Islet precursor cell (in vitro differentiated cells): ENCODE data around the gene PPP1CB.
A peak's percentile ranks its signal among the peaks of the same experiment; 100 is the strongest.

Experiments
- DNase-seq: peaks from one replicate; pipeline ENCODE4 v3.0.0-alpha.2; 2018

PPP1CB gene

GRCh38 chr2:28745876-28746275, 5.8 kb upstream of the PPP1CB start:
- DNase-seq = no peak

GRCh38 chr2:28746429-28747111, 5.1 kb upstream of the PPP1CB start:
- DNase-seq = no peak

- DNase-seq = no peak
Measured at GRCh38 chr2:28747714-28748113, 3.9 kb upstream of the PPP1CB start.

- DNase-seq = no peak
Measured at GRCh38 chr2:28748176-28748575, 3.5 kb upstream of the PPP1CB start.

GRCh38 chr2:28748941-28749340, 2.7 kb upstream of the PPP1CB start:
- DNase-seq = no peak

GRCh38 chr2:28749526-28749925, 2.1 kb upstream of the PPP1CB start:
- DNase-seq = no peak

GRCh38 chr2:28750316-28751251, 1.0 kb upstream of the PPP1CB start:
- DNase-seq = peak; percentile 52

GRCh38 chr2:28751956-28752630, 463 bp downstream of the PPP1CB start:
- DNase-seq = peak; percentile 58

- no peak for DNase-seq
Measured at GRCh38 chr2:28752631-28753376, 1.2 kb downstream of the PPP1CB start.

GRCh38 chr2:28754321-28754720, 2.7 kb downstream of the PPP1CB start:
- DNase-seq = no peak

- no peak for DNase-seq
Measured at GRCh38 chr2:28755421-28755820, 3.8 kb downstream of the PPP1CB start.

- no peak for DNase-seq
Measured at GRCh38 chr2:28758459-28758858, 6.8 kb downstream of the PPP1CB start.

- DNase-seq = no peak
Measured at GRCh38 chr2:28761420-28761819, 9.8 kb downstream of the PPP1CB start.

- no peak for DNase-seq
Measured at GRCh38 chr2:28764909-28765711, 13.5 kb downstream of the PPP1CB start.

- DNase-seq = no peak
Measured at GRCh38 chr2:28766070-28766469, 14.4 kb downstream of the PPP1CB start.

GRCh38 chr2:28767337-28767736, 15.7 kb downstream of the PPP1CB start:
- no peak for DNase-seq

- DNase-seq = no peak
Measured at GRCh38 chr2:28768422-28768821, 16.8 kb downstream of the PPP1CB start.

- no peak for DNase-seq
Measured at GRCh38 chr2:28768952-28769351, 17.3 kb downstream of the PPP1CB start.

- no peak for DNase-seq
Measured at GRCh38 chr2:28772351-28772750, 20.7 kb downstream of the PPP1CB start.

- DNase-seq = no peak
Measured at GRCh38 chr2:28776471-28776870, 24.8 kb downstream of the PPP1CB start.

- no peak for DNase-seq
Measured at GRCh38 chr2:28778392-28778791, 26.8 kb downstream of the PPP1CB start.

- no peak for DNase-seq
Measured at GRCh38 chr2:28779001-28779400, 27.4 kb downstream of the PPP1CB start.
